ENCODE data around the gene PXDC1. TPM values are rescaled to one million over a fixed set of nuclear protein-coding genes. Genes with fewer than 3 reads are reported as not detected.

Gene PXDC1
- total RNA-seq, 1 experiment from 2014 or later, result 36.2 TPM

DNA sequence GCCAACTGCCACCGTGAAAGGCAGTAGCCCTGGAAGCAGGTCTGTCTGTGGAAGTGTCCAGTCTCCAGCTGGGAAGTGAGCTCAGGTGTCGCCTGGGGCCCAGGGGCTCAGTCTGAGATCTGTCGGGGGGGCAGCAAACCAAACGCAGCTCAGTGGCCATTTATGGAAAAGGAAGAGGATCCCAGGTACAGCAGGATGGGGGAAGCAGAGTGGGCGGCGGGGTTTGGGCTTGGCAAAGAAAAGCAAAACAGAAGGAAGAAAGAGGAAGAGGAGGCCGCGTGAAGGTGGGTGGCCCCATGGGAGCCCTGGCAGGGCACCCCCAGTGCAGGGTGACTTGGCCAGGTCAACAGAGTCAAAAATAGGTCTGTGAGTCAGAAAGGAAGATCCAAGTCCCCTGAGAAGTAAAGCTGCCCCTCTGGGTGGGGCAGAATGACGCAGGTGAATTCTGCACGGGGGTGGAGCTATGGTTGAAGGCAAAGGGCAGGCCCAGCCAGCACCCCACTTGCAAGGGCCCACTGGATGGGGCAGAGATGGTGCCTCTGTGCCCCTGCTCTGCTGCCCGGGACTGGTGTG, 5.3 kb downstream of the PXDC1 start:
- no peaks in the 10 kb centered on the region for H3K27me3 ChIP-seq (ENCODE audit: control insufficient read depth, insufficient read depth, low read length)
- no peaks in the 10 kb centered on the region for H3K36me3 ChIP-seq (ENCODE audit: control insufficient read depth, insufficient read depth, low read length)
- no peaks in the 10 kb centered on the region for H3K9me3 ChIP-seq (ENCODE audit: control insufficient read depth, insufficient read depth, low read depth, low read length)
- no peak overlapping the region for H3K4me3 ChIP-seq (ENCODE audit: low read depth in 2 of 2, low read length in 2 of 2)
- BruUV-seq (replicated peaks), result no TSS peak
- no peak overlapping the region for H3K27ac ChIP-seq (ENCODE audit: low read length)
- no peak for DNase-seq (ENCODE audit: low read depth, low spot score)
- in situ Hi-C loops (cut with HindIII; ENCODE audit: low pct_unique_long_range_greater_than_20kb, low sequenced_read_pairs), result no loop called here
- no peak for ATAC-seq
- peaks cover 64% of the 10 kb centered on the region for H3K4me1 ChIP-seq (ENCODE audit: control insufficient read depth, insufficient read depth, low read length)
- TF ChIP-seq, protein P1, sequence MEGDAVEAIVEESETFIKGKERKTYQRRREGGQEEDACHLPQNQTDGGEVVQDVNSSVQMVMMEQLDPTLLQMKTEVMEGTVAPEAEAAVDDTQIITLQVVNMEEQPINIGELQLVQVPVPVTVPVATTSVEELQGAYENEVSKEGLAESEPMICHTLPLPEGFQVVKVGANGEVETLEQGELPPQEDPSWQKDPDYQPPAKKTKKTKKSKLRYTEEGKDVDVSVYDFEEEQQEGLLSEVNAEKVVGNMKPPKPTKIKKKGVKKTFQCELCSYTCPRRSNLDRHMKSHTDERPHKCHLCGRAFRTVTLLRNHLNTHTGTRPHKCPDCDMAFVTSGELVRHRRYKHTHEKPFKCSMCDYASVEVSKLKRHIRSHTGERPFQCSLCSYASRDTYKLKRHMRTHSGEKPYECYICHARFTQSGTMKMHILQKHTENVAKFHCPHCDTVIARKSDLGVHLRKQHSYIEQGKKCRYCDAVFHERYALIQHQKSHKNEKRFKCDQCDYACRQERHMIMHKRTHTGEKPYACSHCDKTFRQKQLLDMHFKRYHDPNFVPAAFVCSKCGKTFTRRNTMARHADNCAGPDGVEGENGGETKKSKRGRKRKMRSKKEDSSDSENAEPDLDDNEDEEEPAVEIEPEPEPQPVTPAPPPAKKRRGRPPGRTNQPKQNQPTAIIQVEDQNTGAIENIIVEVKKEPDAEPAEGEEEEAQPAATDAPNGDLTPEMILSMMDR (IDR thresholded peaks at IDR 0.05), result no peak
- TF ChIP-seq TCF7L2 (IDR thresholded peaks at IDR 0.05; ENCODE audit: low read depth, low read length), result no peak
- TF ChIP-seq, protein P2, sequence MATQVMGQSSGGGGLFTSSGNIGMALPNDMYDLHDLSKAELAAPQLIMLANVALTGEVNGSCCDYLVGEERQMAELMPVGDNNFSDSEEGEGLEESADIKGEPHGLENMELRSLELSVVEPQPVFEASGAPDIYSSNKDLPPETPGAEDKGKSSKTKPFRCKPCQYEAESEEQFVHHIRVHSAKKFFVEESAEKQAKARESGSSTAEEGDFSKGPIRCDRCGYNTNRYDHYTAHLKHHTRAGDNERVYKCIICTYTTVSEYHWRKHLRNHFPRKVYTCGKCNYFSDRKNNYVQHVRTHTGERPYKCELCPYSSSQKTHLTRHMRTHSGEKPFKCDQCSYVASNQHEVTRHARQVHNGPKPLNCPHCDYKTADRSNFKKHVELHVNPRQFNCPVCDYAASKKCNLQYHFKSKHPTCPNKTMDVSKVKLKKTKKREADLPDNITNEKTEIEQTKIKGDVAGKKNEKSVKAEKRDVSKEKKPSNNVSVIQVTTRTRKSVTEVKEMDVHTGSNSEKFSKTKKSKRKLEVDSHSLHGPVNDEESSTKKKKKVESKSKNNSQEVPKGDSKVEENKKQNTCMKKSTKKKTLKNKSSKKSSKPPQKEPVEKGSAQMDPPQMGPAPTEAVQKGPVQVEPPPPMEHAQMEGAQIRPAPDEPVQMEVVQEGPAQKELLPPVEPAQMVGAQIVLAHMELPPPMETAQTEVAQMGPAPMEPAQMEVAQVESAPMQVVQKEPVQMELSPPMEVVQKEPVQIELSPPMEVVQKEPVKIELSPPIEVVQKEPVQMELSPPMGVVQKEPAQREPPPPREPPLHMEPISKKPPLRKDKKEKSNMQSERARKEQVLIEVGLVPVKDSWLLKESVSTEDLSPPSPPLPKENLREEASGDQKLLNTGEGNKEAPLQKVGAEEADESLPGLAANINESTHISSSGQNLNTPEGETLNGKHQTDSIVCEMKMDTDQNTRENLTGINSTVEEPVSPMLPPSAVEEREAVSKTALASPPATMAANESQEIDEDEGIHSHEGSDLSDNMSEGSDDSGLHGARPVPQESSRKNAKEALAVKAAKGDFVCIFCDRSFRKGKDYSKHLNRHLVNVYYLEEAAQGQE (IDR thresholded peaks at IDR 0.05; ENCODE audit: insufficient read depth in 1 of 2, low read depth in 2 of 2, low read length in 1 of 2), result no peak
- no peak for TF ChIP-seq SIN3A (IDR thresholded peaks at IDR 0.05; ENCODE audit: borderline replicate concordance, insufficient read depth, low read depth, low read length)
- TF ChIP-seq POLR2AphosphoS5 (IDR thresholded peaks at IDR 0.05; ENCODE audit: low read depth, low read length), result no peak
- CTCF ChIA-PET, result no interaction called here
- POLR2A ChIA-PET, result interaction anchor here (0.6 kb wide), 1 partner anchor 11 kb away, joined by 3 read pairs; no protein-coding TSS in a partner anchor
- intact Hi-C loops (cut with micrococcal nuclease; ENCODE audit: unreplicated experiment), result loop anchor here (5.0 kb wide), 1 partner anchor 81 kb away; no protein-coding TSS in a partner anchor

DNA sequence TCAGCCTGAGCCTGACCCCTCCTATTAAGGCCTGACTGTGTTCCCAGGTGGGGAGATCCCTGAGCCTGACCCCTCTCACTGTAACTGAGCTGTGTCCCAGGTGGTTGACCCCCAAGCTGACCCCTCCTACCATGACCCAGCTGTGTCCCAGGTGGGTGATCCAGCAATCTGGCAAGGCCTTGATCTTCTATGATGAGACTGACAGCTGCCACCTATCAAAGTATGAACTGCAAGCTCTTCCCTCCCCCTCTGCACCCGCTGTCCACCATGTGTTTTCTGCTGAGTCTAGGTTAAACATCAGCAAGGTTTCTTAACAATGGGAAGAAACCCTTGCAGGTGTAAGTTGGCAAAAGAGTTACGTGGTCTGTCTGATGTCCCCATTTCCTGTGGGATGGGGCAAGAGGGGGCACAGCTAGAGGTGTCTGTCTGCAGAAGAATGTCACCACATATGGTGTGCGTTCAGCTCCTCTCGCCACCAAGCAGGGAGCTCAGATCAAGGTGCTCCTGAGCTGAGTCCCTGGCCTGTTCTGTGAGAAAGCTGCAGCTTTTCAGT, 5.9 kb downstream of the PXDC1 start:
- Histone ChIP-seq H3K27me3 (ENCODE audit: control insufficient read depth, insufficient read depth, low read length) (no peaks in the 10 kb centered on the region), H3K27ac (ENCODE audit: low read length) (no peak overlapping the region), H3K4me1 (ENCODE audit: control insufficient read depth, insufficient read depth, low read length) (peaks cover 64% of the 10 kb centered on the region), H3K36me3 (ENCODE audit: control insufficient read depth, insufficient read depth, low read length) (no peaks in the 10 kb centered on the region), H3K4me3 (ENCODE audit: low read depth in 2 of 2, low read length in 2 of 2) (no peak overlapping the region), H3K9me3 (ENCODE audit: control insufficient read depth, insufficient read depth, low read depth, low read length) (no peaks in the 10 kb centered on the region)
- ChIA-PET POLR2A (interaction anchor here (0.6 kb wide), 1 partner anchor 10 kb away, joined by 3 read pairs; no protein-coding TSS in a partner anchor), CTCF (interaction anchor here (0.9 kb wide), 1 partner anchor 233 kb away, joined by 3 read pairs; no protein-coding TSS in a partner anchor)
- no TSS peak for BruUV-seq (replicated peaks)
- ATAC-seq (no peak), DNase-seq (ENCODE audit: low read depth, low spot score) (no peak)
- intact Hi-C loops (cut with micrococcal nuclease; ENCODE audit: unreplicated experiment) (loop anchor here (5.0 kb wide), 1 partner anchor 82 kb away; no protein-coding TSS in a partner anchor), in situ Hi-C loops (cut with HindIII; ENCODE audit: low pct_unique_long_range_greater_than_20kb, low sequenced_read_pairs) (no loop called here)
- TF ChIP-seq TCF7L2 (IDR thresholded peaks at IDR 0.05; ENCODE audit: low read depth, low read length) (no peak), POLR2AphosphoS5 (IDR thresholded peaks at IDR 0.05; ENCODE audit: low read depth, low read length) (no peak)

Measured in Panc1 (cell line).